HK-2 (cell line): Measurements from ENCODE around the gene MFAP3L.

Source experiments
- DNase-seq: peaks from one replicate; pipeline ENCODE4 v3.0.0-alpha.2; 2018; ENCODE audit not compliant: unreplicated experiment

MFAP3L gene

DNA sequence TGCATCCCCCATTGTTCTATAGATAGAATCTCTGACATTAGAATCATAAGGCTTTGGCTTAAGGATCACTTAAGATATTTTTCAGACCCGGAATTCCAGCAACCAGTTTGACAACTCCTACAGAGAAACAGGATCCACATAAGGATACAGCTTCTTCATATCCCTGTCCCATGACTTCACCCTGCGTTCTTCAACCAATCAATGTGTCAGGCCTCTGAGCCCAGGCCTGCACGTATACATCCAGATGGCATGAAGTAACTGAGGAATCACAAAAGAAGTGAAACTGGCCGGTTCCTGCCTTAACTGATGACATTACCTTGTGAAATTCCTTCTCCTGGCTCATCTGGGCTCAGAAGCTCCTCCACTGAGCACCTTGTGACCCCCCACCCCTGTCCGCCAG is 85.1 kb downstream of the MFAP3L start:
- DNase-seq: no peak

DNA sequence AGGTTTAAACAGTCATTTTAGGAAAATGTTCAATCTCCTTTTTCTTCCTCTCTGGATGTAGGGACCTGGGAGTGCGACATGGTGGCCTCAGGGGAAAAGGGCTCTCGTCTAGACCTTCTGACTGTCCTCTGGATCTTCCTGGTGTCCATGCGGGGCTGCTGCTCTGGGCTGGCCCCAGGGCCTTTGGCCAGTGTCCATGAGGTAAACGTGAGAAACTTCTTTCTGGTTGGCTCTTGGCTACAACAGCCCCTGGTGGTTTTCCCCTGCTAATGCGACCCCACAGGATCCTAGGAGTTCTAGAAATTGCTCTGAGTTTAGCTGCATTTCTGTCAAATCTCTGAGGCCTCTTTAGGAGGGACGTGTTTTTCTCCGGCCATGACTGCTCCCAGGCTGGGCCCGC is 85.7 kb downstream of the MFAP3L start:
- DNase-seq: no peak
